Nephron (organoid): Measurements from ENCODE around the gene TBCD.

ENCODE experiments used
- H3K27ac Mint-ChIP-seq, 3 experiments: 2 replicates each; pipeline ENCODE4 v1.8.0; 2020; ENCODE audit warnings: mixed read lengths in 3 of 3, mild to moderate bottlenecking in 2 of 3, moderate library complexity in 1 of 3
- H3K27me3 Mint-ChIP-seq: 2 replicates; pipeline ENCODE4 v1.8.0; 2021; ENCODE audit warnings: low read depth, mild to moderate bottlenecking, moderate library complexity, mixed read lengths
- H3K36me3 Mint-ChIP-seq: 2 replicates; pipeline ENCODE4 v1.8.0; 2020; ENCODE audit warnings: low read depth, mixed read lengths
- H3K4me1 Mint-ChIP-seq: 2 replicates; pipeline ENCODE4 v1.8.0; 2020; ENCODE audit warnings: mixed read lengths
- H3K4me3 Mint-ChIP-seq, 3 experiments: 2 replicates each; pipeline ENCODE4 v1.8.0; 2020; ENCODE audit warnings: mild to moderate bottlenecking in 3 of 3, mixed read lengths in 3 of 3, moderate library complexity in 2 of 3
- H3K9me3 Mint-ChIP-seq: 2 replicates; pipeline ENCODE4 v1.8.0; 2020; ENCODE audit warnings: mixed read lengths
- TF ChIP-seq, protein P1 (sequence below), 3 experiments: fragments of 200-600 bp; sonication (generic); IDR thresholded peaks; one replicate each; pipeline ENCODE4 v1.5.0; 2021; ENCODE audit warnings: antibody characterized with exemption in 3 of 3; ENCODE audit not compliant: unreplicated experiment in 3 of 3

The TBCD gene

GRCh38 chr17:82947051-82947991 lies 195.5 kb downstream of the TBCD start:
- peaks cover 95% of the 10 kb centered on the region for H3K36me3 Mint-ChIP-seq
- no peaks in the 10 kb centered on the region for H3K4me1 Mint-ChIP-seq
- no peaks in the 10 kb centered on the region for H3K27me3 Mint-ChIP-seq
- H3K4me3 Mint-ChIP-seq, result no peak overlapping the region
- peaks cover 81% of the 10 kb centered on the region for H3K9me3 Mint-ChIP-seq
- TF ChIP-seq, protein P1, sequence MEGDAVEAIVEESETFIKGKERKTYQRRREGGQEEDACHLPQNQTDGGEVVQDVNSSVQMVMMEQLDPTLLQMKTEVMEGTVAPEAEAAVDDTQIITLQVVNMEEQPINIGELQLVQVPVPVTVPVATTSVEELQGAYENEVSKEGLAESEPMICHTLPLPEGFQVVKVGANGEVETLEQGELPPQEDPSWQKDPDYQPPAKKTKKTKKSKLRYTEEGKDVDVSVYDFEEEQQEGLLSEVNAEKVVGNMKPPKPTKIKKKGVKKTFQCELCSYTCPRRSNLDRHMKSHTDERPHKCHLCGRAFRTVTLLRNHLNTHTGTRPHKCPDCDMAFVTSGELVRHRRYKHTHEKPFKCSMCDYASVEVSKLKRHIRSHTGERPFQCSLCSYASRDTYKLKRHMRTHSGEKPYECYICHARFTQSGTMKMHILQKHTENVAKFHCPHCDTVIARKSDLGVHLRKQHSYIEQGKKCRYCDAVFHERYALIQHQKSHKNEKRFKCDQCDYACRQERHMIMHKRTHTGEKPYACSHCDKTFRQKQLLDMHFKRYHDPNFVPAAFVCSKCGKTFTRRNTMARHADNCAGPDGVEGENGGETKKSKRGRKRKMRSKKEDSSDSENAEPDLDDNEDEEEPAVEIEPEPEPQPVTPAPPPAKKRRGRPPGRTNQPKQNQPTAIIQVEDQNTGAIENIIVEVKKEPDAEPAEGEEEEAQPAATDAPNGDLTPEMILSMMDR (IDR thresholded peaks at IDR 0.05; ENCODE audit: unreplicated experiment in 3 of 3), result no peak
- no peak overlapping the region for H3K27ac Mint-ChIP-seq

- H3K4me1 Mint-ChIP-seq, result no peaks in the 10 kb centered on the region
- H3K4me3 Mint-ChIP-seq, result no peak overlapping the region
- no peaks in the 10 kb centered on the region for H3K27me3 Mint-ChIP-seq
- peaks cover 95% of the 10 kb centered on the region for H3K36me3 Mint-ChIP-seq
- H3K27ac Mint-ChIP-seq, result no peak overlapping the region
- H3K9me3 Mint-ChIP-seq, result peaks cover 83% of the 10 kb centered on the region
- TF ChIP-seq, protein P1 (IDR thresholded peaks at IDR 0.05; ENCODE audit: unreplicated experiment in 3 of 3), result no peak
Observed at GRCh38 chr17:82948081-82948511, 196.2 kb downstream of the TBCD start.

DNA sequence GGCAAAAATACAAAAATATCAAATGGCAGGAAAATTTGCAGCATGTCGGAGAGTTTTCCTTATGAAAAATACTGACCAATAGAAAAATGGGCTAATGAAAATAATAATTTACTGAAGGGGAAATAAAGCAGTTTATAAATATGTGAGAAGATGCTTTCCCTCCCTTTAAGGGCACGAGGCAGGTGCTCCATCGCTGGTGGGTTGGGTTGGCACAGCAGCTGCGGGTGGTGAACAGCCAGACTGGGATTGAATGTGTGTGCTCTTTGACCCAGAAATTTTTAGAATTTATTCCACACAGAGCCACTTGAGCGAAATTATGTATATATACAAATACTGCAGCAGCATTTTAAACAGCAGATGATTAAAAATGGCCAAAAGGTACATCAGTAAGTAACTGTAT lies 197.1 kb downstream of the TBCD start:
- peaks cover 95% of the 10 kb centered on the region for H3K36me3 Mint-ChIP-seq
- H3K27me3 Mint-ChIP-seq, result no peaks in the 10 kb centered on the region
- H3K4me3 Mint-ChIP-seq, result no peak overlapping the region
- TF ChIP-seq, protein P1 (IDR thresholded peaks at IDR 0.05; ENCODE audit: unreplicated experiment in 3 of 3), result no peak
- H3K27ac Mint-ChIP-seq, result no peak overlapping the region
- H3K4me1 Mint-ChIP-seq, result no peaks in the 10 kb centered on the region
- peaks cover 88% of the 10 kb centered on the region for H3K9me3 Mint-ChIP-seq

GRCh38 chr17:82949361-82949760 lies 197.5 kb downstream of the TBCD start:
- H3K27me3 Mint-ChIP-seq, result no peaks in the 10 kb centered on the region
- TF ChIP-seq, protein P1 (IDR thresholded peaks at IDR 0.05; ENCODE audit: unreplicated experiment in 3 of 3), result no peak

GRCh38 chr17:82949984-82950383 lies 198.1 kb downstream of the TBCD start:
- Mint-ChIP-seq H3K4me3 (no peak overlapping the region), H3K9me3 (peaks cover 88% of the 10 kb centered on the region), H3K27ac (no peak overlapping the region), H3K36me3 (peaks cover 95% of the 10 kb centered on the region), H3K27me3 (no peaks in the 10 kb centered on the region), H3K4me1 (no peaks in the 10 kb centered on the region)
- TF ChIP-seq, protein P1 (IDR thresholded peaks at IDR 0.05; ENCODE audit: unreplicated experiment in 3 of 3), result no peak

More at GRCh38 chr17:82949361-82949760, 197.5 kb downstream of the TBCD start:
- Mint-ChIP-seq H3K9me3 (peaks cover 88% of the 10 kb centered on the region), H3K27ac (no peak overlapping the region), H3K4me3 (no peak overlapping the region), H3K4me1 (no peaks in the 10 kb centered on the region), H3K36me3 (peaks cover 95% of the 10 kb centered on the region)
